Activated CD8-positive, alpha-beta T cell treated with anti-CD3 and anti-CD28 coated beads for 36 hours (primary cell): ENCODE results near the gene WFDC12. TPM values are rescaled to one million over a fixed set of nuclear protein-coding genes. Genes with fewer than 3 reads are reported as not detected.

Experiments used
- ATAC-seq: fragments of 200-7000 bp; cut with Tn5 transposase; one replicate; pipeline ENCODE4 v1.10.0; 2021; ENCODE audit warnings: mild to moderate bottlenecking, moderate library complexity
- CTCF ChIA-PET: fragments of 350-600 bp; sonication (Branson Sonifier 250); formaldehyde crosslinking; loops from one replicate; lab custom pipeline; 2021; ENCODE audit warnings: antibody characterized with exemption; lab: Charles Lee
- POLR2A ChIA-PET: fragments of 350-600 bp; sonication (Branson Sonifier 250); formaldehyde crosslinking; loops from one replicate; lab custom pipeline; 2021; ENCODE audit warnings: antibody characterized with exemption; lab: Charles Lee
- DNase-seq: peaks from one replicate; pipeline ENCODE4 v3.0.0-alpha.2; 2020
- H3K27ac Mint-ChIP-seq: one replicate; pipeline ENCODE4 v1.8.0; 2021; ENCODE audit warnings: mild to moderate bottlenecking, mixed read lengths
- H3K27me3 Mint-ChIP-seq: one replicate; pipeline ENCODE4 v1.8.0; 2021; ENCODE audit warnings: mixed read lengths
- H3K36me3 Mint-ChIP-seq: one replicate; pipeline ENCODE4 v1.8.0; 2021; ENCODE audit warnings: low read depth, mixed read lengths
- H3K4me1 Mint-ChIP-seq: one replicate; pipeline ENCODE4 v1.8.0; 2021; ENCODE audit warnings: low read depth, mixed read lengths
- H3K4me3 Mint-ChIP-seq: one replicate; pipeline ENCODE4 v1.8.0; 2021; ENCODE audit warnings: mild to moderate bottlenecking, moderate library complexity, mixed read lengths
- H3K9me3 Mint-ChIP-seq: one replicate; pipeline ENCODE4 v1.8.0; 2021; ENCODE audit warnings: mixed read lengths
- CTCF ChIP-seq: fragments of 200-600 bp; IDR thresholded peaks from one replicate; pipeline ENCODE4 v1.8.0; 2022; ENCODE audit warnings: antibody characterized with exemption, mild to moderate bottlenecking
- intact Hi-C: fragments of 100-400 bp; cut with micrococcal nuclease; formaldehyde crosslinking; loops from one replicate; pipeline ENCODE4 v1.10.0; 2022
- total RNA-seq, 2 experiments: library from RNA; stranded (reverse); gene quantifications; one replicate each; pipeline ENCODE4 v1.2.3, GENCODE V29; 2021

Gene WFDC12
- total RNA-seq, 2 experiments from 2014 or later: not detected

DNA sequence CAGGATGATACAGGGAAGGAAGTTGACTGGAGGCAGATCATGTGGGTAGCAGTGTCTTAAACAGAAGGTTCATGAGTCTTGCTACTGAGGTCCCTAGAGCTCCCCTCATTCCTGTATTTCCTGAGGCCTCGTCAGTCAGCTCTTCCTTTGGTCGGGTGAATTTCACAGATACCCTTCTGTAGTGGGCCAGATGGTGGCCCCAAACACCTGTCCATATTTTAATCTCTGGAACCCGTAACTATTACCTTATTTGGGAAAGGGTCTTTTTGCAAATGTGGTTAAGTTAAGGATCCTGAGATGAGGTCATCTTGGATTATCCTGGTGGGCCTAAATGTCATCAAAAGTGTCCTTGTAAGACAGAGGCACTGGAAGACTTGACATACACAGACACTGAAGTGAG is 32.9 kb downstream of the WFDC12 start:
- intact Hi-C loops: no loop called here
- Mint-ChIP-seq H3K36me3 (peaks cover 21% of the 10 kb centered on the region), H3K27me3 (no peaks in the 10 kb centered on the region), H3K27ac (no peak overlapping the region), H3K4me1 (peaks cover 3% of the 10 kb centered on the region), H3K9me3 (no peaks in the 10 kb centered on the region), H3K4me3 (no peak overlapping the region)
- no peak for TF ChIP-seq CTCF
- DNase-seq: no peak
- ChIA-PET POLR2A (no interaction called here), CTCF (interaction anchor here (1.5 to 8.8 kb wide), 3 partner anchors 22 to 80 kb away, joined by 3 to 137 read pairs (median 11); no protein-coding TSS in a partner anchor)
- ATAC-seq: no peak

DNA sequence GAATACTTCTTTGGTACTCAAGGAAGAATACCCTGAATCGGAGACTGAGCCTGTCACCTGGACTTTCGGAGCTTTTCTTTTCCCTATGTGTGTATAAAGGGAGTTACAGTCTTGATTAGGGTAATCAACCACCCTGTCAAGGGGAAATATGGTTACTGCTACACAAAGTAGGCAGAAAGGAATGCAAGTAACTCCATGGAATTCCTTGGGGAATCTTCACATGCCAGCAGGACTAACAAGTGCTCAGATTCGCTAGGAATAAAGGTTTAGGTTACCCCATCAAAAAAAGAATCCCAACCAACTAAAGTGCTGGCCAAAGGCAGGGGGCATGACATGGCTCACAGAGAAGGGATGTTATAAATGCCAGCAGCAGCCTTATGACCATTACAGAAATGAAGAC is 33.8 kb downstream of the WFDC12 start:
- ChIA-PET CTCF (interaction anchor here (8.8 kb wide), 1 partner anchor 47 kb away, joined by 137 read pairs; no protein-coding TSS in a partner anchor), POLR2A (no interaction called here)
- no peak for ATAC-seq
- Mint-ChIP-seq H3K4me3 (no peak overlapping the region), H3K27ac (no peak overlapping the region), H3K27me3 (no peaks in the 10 kb centered on the region), H3K36me3 (peaks cover 30% of the 10 kb centered on the region), H3K4me1 (peaks cover 2% of the 10 kb centered on the region), H3K9me3 (no peaks in the 10 kb centered on the region)
- no peak for TF ChIP-seq CTCF
- DNase-seq: no peak
- intact Hi-C loops: no loop called here

- ChIA-PET CTCF (interaction anchor here (2.2 to 3.9 kb wide), 2 partner anchors 8 to 24 kb away, joined by 6 to 28 read pairs; no protein-coding TSS in a partner anchor), POLR2A (no interaction called here)
- DNase-seq: no peak
- ATAC-seq: no peak
- H3K4me1 Mint-ChIP-seq: peaks cover 2% of the 10 kb centered on the region
- intact Hi-C loops: no loop called here
- no peak for TF ChIP-seq CTCF
- H3K4me3 Mint-ChIP-seq: no peak overlapping the region
- no peaks in the 10 kb centered on the region for H3K27me3 Mint-ChIP-seq
- H3K9me3 Mint-ChIP-seq: no peaks in the 10 kb centered on the region
- no peak overlapping the region for H3K27ac Mint-ChIP-seq
- peaks cover 46% of the 10 kb centered on the region for H3K36me3 Mint-ChIP-seq
Measured at GRCh38 chr20:45088247-45088646, 36.0 kb downstream of the WFDC12 start.

- Mint-ChIP-seq H3K27ac (no peak overlapping the region), H3K36me3 (peaks cover 51% of the 10 kb centered on the region)
- CTCF ChIA-PET: interaction anchor here (2.1 to 3.9 kb wide), 3 partner anchors 9 to 44 kb away, joined by 6 to 28 read pairs (median 9); no protein-coding TSS in a partner anchor
Measured at GRCh38 chr20:45087814-45088213, 36.5 kb downstream of the WFDC12 start.

More at GRCh38 chr20:45087814-45088213, 36.5 kb downstream of the WFDC12 start:
- DNase-seq: no peak
- intact Hi-C loops: no loop called here
- Mint-ChIP-seq H3K4me3 (no peak overlapping the region), H3K9me3 (peaks cover 1% of the 10 kb centered on the region), H3K27me3 (no peaks in the 10 kb centered on the region), H3K4me1 (peaks cover 2% of the 10 kb centered on the region)
- ATAC-seq: no peak
- no peak for TF ChIP-seq CTCF
- POLR2A ChIA-PET: no interaction called here
